ENCODE data around the gene ZSCAN5B. TPM values are rescaled to one million over a fixed set of nuclear protein-coding genes. Genes with fewer than 3 reads are reported as not detected.

ZSCAN5B gene
- total and polyA plus RNA-seq, 12 donors = 0.06 TPM; not detected in 11

GRCh38 chr19:56199687-56200086 lies 2.1 kb upstream of the ZSCAN5B start:
- DNase-seq (no peak), ATAC-seq (no peak)
- TF ChIP-seq, protein P1, sequence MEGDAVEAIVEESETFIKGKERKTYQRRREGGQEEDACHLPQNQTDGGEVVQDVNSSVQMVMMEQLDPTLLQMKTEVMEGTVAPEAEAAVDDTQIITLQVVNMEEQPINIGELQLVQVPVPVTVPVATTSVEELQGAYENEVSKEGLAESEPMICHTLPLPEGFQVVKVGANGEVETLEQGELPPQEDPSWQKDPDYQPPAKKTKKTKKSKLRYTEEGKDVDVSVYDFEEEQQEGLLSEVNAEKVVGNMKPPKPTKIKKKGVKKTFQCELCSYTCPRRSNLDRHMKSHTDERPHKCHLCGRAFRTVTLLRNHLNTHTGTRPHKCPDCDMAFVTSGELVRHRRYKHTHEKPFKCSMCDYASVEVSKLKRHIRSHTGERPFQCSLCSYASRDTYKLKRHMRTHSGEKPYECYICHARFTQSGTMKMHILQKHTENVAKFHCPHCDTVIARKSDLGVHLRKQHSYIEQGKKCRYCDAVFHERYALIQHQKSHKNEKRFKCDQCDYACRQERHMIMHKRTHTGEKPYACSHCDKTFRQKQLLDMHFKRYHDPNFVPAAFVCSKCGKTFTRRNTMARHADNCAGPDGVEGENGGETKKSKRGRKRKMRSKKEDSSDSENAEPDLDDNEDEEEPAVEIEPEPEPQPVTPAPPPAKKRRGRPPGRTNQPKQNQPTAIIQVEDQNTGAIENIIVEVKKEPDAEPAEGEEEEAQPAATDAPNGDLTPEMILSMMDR (IDR thresholded peaks at IDR 0.05) = no peak
- intact Hi-C loops (cut with DNase I) = no loop called here
- Histone ChIP-seq H3K27me3 (peaks cover 0 to 8% (median 0%) of the 10 kb centered on the region in 7 donors), H3K4me3 (no peak overlapping the region), H3K36me3 (no peaks in the 10 kb centered on the region), H3K4me1 (no peaks in the 10 kb centered on the region), H3K27ac (no peak overlapping the region), H3K9me3 (no peaks in the 10 kb centered on the region)
- WGBS, 2 donors = 63 to 68% methylated on average over 7 of the region's 7 CpGs

- no peak for ATAC-seq
- intact Hi-C loops (cut with DNase I) = no loop called here
- DNase-seq = no peak
- no peaks in the 10 kb centered on the region for H3K4me1 ChIP-seq
- no peaks in the 10 kb centered on the region for H3K36me3 ChIP-seq
- 84 to 88% methylated on average over 12 of the region's 12 CpGs for WGBS, 2 donors
- TF ChIP-seq, protein P1 (IDR thresholded peaks at IDR 0.05) = no peak
- no peak overlapping the region for H3K4me3 ChIP-seq
- H3K27me3 ChIP-seq = peaks cover 0 to 2% (median 0%) of the 10 kb centered on the region in 7 donors
- no peak overlapping the region for H3K27ac ChIP-seq
- no peaks in the 10 kb centered on the region for H3K9me3 ChIP-seq
These were observed 3.5 kb downstream of the ZSCAN5B start for GRCh38 chr19:56193981-56194640.

DNA sequence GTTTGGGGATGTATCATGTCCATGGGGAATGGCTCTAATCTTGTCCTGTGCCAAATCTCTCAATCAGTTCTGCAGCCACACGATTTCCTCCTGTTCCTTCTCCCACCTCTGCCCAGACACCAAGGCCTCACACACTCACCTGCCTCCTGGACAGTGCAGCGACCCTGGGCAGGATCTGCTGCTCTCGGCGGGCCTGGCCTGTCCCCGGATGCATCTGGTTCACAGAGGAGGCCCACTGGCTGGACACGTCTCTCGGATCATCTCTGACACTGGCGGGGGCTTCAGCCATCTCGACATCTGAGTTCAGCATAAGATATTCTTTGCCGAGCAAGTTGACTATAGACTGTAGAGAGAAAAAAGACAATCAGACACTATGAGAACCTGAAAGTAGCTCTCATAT lies 5.9 kb downstream of the ZSCAN5B start:
- WGBS, 2 donors = 79 to 80% methylated on average over 10 of the region's 10 CpGs
- TF ChIP-seq, protein P1 (IDR thresholded peaks at IDR 0.05) = no peak
- ATAC-seq = no peak

GRCh38 chr19:56191115-56191514 lies 6.5 kb downstream of the ZSCAN5B start:
- Histone ChIP-seq H3K4me3 (no peak overlapping the region), H3K9me3 (no peaks in the 10 kb centered on the region), H3K36me3 (no peaks in the 10 kb centered on the region), H3K4me1 (no peaks in the 10 kb centered on the region), H3K27ac (no peak overlapping the region), H3K27me3 (peaks cover 0 to 17% (median 4%) of the 10 kb centered on the region in 7 donors)
- intact Hi-C loops (cut with DNase I) = no loop called here
- 72 to 74% methylated on average over 7 of the region's 7 CpGs for WGBS, 2 donors
- ATAC-seq (no peak), DNase-seq (no peak)
- TF ChIP-seq, protein P1 (IDR thresholded peaks at IDR 0.05) = no peak

More for the DNA sequence above, 5.9 kb downstream of the ZSCAN5B start:
- H3K27me3 ChIP-seq = peaks cover 0 to 12% (median 2%) of the 10 kb centered on the region in 7 donors
- H3K9me3 ChIP-seq = no peaks in the 10 kb centered on the region
- no peaks in the 10 kb centered on the region for H3K4me1 ChIP-seq
- H3K36me3 ChIP-seq = no peaks in the 10 kb centered on the region
- DNase-seq = no peak
- intact Hi-C loops (cut with DNase I) = no loop called here
- H3K4me3 ChIP-seq = no peak overlapping the region
- no peak overlapping the region for H3K27ac ChIP-seq
